CD4-positive, alpha-beta T cell treated with Interleukin-10 for 1 hour (primary cell): ENCODE measurements around the gene HRH1.
"Not testable (repeated sequence)": the region's sequence is repeated elsewhere in the genome, so short reads cannot be mapped to it uniquely, and the experiment has no call there.

Experiments used
- DNase-seq: peaks from one replicate; pipeline ENCODE4 v3.0.0-alpha.2; 2020

The HRH1 gene

GRCh38 chr3:11245827-11246662 is 91.8 kb downstream of the HRH1 start:
- no peak for DNase-seq

- no peak for DNase-seq
These were observed 92.3 kb downstream of the HRH1 start for GRCh38 chr3:11246663-11246970.

- no peak for DNase-seq
These were observed 93.1 kb downstream of the HRH1 start for GRCh38 chr3:11247362-11247761.

DNA sequence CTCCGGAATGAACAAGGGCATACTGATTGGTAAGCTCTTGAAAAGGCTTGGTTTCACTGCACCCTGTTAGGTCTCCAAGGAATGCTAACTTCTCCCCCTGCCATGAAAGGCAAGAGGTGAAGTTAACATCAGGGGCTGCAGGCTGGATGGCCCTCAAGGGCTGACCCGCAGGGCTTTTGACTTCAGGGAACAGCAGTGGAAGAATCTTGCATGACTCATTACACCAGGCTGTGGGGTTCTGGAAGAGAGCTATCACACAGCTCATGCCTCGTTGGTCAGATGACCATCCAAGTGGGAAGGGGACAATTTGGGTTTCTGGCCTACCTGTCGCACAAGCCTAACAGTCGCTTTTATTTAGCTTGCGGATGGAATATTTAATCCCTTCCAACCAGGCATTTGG is 94.3 kb downstream of the HRH1 start:
- DNase-seq = no peak

- peak; percentile 29 for DNase-seq
These were observed 96.9 kb downstream of the HRH1 start for GRCh38 chr3:11250902-11251806.

DNA sequence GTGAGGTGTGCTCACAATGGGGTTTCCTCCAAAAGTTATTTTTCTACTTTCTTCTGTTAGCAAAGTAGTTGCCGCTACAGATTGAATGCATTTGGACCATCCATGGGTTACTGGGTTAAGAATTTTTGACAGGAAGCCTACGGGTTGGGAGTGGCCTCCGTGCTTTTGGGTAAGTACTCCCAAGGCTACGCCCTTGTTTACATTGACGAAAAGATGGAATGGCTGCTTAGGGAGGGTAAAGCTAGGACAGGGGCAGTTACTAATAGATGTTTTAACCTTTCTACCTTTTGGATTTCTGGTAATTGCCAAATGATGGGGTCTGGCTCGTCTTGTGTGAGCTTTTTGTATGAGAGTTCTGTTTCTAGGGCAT is 97.5 kb downstream of the HRH1 start:
- no peak for DNase-seq

DNA sequence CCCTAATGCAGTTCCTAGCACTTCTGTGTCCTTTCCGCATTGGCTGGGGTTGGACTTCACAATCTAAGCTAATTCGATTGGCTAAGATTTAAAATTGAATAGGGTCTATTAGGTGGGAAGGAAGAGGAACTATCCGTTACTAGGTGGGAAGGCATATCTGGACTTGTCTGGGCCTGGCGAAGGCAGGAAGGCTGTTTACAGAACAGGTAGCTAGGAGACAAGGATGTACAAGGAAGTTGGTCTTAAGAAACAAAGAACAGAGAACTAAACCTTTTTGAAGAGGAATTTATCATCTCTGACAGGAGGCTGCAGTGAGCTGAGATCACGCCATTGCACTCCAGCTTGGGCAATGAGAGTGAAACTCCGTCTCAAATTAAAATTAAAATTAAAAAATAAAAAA is 100.6 kb downstream of the HRH1 start:
- DNase-seq = no peak

GRCh38 chr3:11255537-11255936 is 101.2 kb downstream of the HRH1 start:
- not testable (repeated sequence) for DNase-seq

DNA sequence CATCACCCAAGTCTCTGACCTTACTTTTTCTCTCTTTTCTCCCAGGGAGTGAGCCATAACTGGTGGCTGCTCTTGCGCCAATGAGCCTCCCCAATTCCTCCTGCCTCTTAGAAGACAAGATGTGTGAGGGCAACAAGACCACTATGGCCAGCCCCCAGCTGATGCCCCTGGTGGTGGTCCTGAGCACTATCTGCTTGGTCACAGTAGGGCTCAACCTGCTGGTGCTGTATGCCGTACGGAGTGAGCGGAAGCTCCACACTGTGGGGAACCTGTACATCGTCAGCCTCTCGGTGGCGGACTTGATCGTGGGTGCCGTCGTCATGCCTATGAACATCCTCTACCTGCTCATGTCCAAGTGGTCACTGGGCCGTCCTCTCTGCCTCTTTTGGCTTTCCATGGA is 104.7 kb downstream of the HRH1 start:
- DNase-seq = no peak

- DNase-seq = no peak
These were observed 106.2 kb downstream of the HRH1 start for GRCh38 chr3:11260460-11260859.

GRCh38 chr3:11269007-11269406 is 114.7 kb downstream of the HRH1 start:
- DNase-seq = no peak

DNA sequence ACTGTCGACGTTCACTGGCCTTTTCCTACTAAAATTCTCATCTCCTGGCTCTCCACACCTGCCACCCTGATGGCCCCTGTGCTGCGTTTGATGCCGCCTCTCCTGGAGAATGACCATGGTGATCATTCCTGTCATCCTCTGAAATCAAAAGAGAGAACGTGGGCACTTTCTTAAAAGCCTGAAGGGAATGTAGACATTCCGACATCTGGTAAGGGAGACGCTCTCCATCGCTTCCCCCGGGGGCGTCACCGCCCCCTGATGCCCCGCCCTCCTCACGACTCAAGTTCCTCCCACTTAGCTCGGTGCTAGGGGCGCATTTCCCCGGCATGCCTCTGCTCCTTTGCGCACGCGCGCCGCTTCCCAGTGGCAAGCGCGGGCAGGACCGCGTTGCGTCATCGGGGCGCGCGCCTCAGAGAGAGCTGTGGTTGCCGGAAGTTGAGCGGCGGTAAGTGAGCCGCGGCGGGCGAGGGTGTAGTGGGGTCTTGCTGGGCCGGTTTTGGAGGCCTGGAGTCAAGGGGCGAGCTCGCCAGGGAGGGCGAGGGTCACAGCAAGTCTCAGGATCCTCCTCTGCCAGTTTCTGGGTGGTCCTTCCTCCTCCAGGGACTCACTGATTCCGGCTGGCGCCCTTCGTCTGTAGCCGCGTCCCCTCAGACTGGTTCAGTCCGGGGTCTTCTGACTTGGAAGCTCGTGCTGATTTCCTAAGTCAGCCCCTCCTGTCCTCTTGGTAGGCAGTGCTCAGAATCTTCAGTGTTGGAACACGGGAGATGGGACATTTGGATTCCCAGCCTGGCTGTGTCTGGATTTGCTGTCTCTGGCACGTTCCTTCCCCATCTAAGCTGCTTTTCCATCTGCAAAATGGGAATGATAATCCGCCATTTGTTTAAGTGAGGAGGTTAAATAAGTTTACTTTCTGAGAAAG is 118.0 kb downstream of the HRH1 start, which contains the start of gene ATG7:
Gene ATG7, plus strand, starts transcription at position 412 of the 919 bp plus-strand sequence. CDS start 26,299 bp downstream, outside the sequence.
- DNase-seq = peak; percentile 97

DNA sequence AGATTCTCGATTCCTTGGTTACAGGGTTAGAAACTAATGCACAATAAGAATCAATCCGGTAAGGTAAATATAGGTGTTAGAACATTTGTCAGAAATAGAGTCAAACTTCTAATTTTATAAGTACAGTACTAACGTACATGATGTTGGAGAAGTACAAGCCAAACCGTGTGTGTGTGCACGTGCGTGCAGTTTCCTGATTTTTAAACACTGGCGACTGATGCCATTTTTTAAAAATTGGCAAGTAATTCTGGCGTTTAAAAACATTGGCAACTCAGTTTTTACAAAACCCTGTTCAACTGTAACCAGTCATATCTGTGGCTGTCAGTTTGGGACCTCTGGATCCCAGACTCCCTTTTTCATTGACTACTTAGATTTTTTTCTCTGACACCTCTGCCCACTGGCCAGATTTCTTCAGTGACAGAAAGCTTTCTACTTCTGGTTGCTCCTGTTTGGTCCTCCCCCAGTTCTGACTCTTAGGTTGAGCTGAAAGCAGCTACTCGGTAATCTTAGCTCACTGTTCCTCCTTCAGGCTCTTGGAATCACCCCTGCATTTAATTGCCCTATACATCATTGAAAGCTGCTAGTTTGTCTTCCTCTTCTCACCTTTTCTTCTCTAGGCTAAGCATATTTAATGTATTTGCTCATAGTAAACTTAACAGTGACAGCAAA is 118.7 kb downstream of the HRH1 start:
- peak; percentile 23 for DNase-seq

DNA sequence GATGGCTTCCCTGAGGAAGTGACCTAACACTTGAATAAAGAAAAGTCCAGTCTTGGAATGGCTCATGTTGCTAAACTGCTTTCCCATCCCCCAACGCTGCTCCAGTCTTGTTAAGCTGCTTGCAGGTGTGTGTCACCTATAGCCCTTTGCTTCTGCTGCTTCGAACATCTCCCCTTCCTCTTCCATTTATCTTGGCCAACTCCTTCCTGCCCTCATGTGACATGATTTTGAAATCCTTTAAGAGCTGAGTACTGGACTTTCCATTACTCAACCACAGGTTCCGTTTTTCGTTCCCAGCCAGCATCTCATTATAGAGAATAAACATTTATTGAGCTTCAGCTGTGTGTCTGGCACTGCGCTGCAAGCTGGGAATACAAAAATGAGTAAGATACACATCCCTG is 119.6 kb downstream of the HRH1 start:
- no peak for DNase-seq

GRCh38 chr3:11274566-11275142 is 120.4 kb downstream of the HRH1 start:
- no peak for DNase-seq

DNA sequence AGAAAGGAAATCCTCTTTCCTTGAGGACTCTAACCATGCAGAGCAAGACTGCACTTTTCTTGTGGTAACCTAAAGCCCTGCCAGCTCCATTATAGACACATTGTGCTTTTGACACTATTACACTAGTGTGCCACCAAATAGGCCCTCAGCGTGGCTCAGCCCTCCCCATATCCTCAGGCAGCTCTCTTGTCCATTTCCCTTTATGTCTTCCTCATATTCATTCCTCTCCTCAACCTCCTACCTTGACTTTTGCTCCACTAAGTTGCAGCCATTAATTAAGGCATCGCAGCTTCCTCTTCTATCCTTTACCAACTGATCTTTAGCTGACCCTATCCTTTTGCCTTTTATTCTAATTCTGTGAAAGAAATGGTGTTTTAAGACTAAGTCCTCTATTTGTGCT is 121.6 kb downstream of the HRH1 start:
- DNase-seq = no peak

DNA sequence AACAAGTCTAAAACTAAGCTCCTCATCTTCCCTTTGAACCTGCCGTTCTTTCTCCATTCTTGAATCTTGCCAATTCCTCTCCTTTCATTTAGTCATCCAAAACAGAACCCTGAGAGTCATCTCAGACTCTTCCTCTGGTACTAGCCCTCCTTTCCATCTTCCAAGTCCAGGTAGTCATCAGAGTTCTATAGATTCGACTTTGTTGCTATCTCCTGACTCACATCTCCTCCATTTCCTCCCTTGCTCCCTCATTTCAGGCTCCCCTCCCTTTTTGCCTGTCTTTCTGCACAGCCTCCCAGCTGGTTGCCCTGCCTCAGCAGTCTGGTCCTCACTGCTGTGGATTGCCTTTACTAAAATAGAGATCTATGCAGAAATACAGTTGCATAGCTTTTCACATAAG is 122.6 kb downstream of the HRH1 start:
- no peak for DNase-seq

DNA sequence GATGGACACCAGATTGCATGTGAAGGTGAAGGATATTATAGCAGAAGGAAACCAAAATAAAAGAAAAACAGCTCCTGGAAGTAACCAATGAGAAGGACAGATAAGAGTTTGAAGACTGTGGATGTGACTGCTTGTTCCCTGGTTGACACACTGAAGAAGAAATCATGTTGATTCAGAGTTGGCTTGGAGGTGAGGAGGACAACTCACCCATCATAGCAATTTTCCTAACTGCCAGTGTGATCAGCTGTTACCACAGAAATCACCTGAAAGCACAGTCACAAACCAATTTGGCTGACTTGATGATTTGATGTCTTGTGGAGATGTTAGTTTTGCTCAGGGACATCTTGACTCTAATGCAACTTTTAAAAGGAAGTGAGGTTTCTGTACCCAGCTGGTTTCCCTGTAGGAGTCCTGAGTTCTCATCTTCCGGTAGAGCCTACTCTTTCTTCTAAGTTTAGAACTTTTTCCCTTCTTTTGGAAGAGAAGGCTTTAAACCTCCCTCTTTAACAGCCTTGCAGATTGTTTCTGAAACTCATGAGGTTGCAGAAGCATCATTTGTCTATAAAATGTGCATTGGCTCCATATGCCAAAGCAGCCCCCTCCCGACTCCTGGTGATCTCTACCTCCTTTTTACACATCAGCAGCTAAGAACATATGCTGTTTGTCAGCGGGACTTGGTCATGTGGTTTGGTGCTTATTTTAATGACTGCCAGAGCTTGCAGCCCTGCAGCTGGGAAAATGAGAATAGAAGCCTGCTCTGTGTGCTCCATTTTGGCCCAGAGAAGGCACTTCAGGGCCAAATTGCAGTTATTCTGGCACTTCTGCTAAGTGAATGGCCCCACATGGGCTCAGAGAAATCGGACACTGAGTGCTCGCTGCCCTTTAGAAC is 128.2 kb downstream of the HRH1 start:
- DNase-seq = no peak

DNA sequence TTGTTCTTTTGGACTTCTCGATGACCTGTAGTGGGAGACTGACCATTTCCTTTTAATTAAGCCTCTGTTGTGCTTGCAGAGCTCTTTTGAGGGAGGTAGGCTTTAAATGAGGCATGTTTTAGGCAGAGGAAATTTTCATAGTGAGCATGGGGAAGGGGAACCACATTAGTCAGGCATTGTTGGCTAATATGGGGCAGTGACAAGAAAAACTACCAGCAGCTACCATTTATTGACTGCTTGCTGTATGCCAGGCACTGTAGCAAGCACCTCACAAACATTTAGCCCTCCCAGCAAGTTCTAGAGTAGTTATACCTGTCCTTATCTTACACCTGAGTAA is 128.8 kb downstream of the HRH1 start:
- no peak for DNase-seq

- DNase-seq = no peak
These were observed 129.7 kb downstream of the HRH1 start for GRCh38 chr3:11284011-11284410.

GRCh38 chr3:11285471-11285870 is 131.2 kb downstream of the HRH1 start:
- DNase-seq = no peak
